Endometrial microvascular endothelial cells (primary cell): ENCODE measurements around the gene MAML3. TPM values are rescaled to one million over a fixed set of nuclear protein-coding genes. Genes with fewer than 3 reads are reported as not detected.

ENCODE experiments used
- in situ Hi-C: cut with HindIII; loops from 2 replicates; pipeline ENCODE4 v1.10.0; 2017; ENCODE audit warnings: low sequenced_read_pairs, low pct_unique_long_range_greater_than_20kb; ENCODE audit errors: inconsistent ontology term
- total RNA-seq: library from RNA; depleted of rRNA; stranded (reverse); fragments of >200 nt; gene quantifications from one replicate; pipeline ENCODE4 v1.2.3, GENCODE V29; 2015; ENCODE audit errors: inconsistent ontology term

Gene MAML3
- total RNA-seq, 1 donor from 2014 or later = 9.7 TPM

GRCh38 chr4:140162596-140162995 lies 8.6 kb upstream of the MAML3 start:
- in situ Hi-C loops = loop anchor here (10.0 to 25.0 kb wide), 2 partner anchors 92 to 275 kb away; no protein-coding TSS in a partner anchor

GRCh38 chr4:140158365-140159030 lies 4.5 kb upstream of the MAML3 start:
- in situ Hi-C loops = loop anchor here (25.0 kb wide), 1 partner anchor 271 kb away; no protein-coding TSS in a partner anchor

DNA sequence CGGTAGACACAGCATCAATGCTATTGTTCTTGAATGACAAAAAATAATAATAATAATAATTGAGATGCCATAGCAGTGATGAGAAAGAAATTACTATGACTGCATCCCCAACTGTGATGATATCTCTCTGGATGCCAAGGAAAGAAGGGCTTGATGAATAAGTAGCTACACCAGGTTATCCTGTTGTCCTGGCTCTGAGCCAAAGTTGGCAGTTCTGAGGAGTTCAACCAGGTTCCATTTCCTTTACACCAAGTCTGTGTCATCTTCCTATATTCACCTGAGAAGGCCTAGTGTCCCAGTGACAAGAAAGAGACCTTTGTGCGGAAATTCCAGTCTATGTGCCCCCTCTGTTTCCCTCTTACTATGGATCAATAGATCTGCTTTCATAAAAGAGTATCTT lies 3.4 kb upstream of the MAML3 start:
- in situ Hi-C loops = loop anchor here (25.0 kb wide), 1 partner anchor 270 kb away; no protein-coding TSS in a partner anchor

DNA sequence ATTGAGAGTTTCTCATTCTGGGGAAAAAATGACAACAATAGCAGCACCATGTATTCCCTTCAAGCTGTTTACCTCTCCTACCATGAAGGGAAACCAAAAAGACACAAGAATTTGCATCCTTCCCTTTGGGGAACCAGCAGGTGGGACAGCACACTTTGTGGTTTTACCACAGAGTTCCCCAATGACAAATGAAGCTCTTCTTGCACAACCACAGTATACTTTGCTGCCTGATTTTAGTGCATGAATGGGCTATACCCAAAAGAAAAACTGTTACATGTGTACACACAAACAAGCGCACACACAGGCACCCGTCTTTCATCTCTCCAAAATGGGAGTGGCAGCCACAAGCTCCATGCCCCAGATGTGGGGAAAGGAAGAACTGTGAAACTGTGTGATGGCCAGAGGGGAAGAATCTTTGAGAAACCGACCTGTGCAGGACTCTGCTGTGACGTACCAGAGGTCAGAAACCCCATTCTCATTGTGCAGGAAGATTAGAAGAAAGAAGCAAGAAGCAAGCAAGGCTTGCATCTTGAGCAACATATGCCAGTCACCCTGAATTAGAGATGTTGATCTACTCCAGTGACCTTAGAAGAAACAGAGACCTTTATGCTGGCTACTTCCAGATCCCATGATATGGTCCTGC lies 2.7 kb upstream of the MAML3 start:
- in situ Hi-C loops = loop anchor here (25.0 kb wide), 1 partner anchor 269 kb away; no protein-coding TSS in a partner anchor

DNA sequence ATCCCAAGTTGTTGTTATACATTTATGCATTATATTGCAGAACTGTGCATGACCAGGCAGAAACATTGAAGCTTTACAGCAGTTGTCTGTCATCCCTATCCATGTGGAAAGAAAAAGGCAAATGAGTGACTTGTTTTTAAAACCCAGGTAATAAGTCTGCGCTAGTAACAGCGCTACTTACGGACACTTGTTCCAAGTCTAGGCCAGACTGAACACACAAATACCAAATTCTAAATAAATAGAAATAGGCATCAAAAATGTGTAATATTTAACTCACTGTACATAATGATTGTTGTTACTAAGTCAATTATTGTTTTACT lies 548 bp upstream of the MAML3 start:
- in situ Hi-C loops = loop anchor here (25.0 kb wide), 1 partner anchor 267 kb away; no protein-coding TSS in a partner anchor

DNA sequence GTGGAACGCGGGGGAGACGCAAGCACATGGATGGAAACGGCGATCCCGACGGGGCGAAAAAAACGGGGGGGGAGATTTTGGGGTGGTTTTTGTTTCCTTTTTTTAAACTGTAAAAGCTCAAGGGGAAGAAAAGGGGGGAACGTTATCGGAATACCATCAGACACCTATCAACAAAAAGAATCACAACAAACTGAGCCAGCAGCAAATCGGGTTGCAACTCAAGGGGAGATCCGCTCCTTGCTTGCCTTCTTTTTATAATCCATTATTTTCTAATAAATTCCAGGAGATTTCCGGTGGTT lies 616 bp downstream of the MAML3 start:
- in situ Hi-C loops = loop anchor here (25.0 kb wide), 1 partner anchor 266 kb away; no protein-coding TSS in a partner anchor

GRCh38 chr4:140152751-140153418 lies 1.1 kb downstream of the MAML3 start:
- in situ Hi-C loops = loop anchor here (25.0 kb wide), 1 partner anchor 266 kb away; no protein-coding TSS in a partner anchor

GRCh38 chr4:140152013-140152703 lies 1.8 kb downstream of the MAML3 start:
- in situ Hi-C loops = loop anchor here (25.0 kb wide), 1 partner anchor 265 kb away; no protein-coding TSS in a partner anchor

DNA sequence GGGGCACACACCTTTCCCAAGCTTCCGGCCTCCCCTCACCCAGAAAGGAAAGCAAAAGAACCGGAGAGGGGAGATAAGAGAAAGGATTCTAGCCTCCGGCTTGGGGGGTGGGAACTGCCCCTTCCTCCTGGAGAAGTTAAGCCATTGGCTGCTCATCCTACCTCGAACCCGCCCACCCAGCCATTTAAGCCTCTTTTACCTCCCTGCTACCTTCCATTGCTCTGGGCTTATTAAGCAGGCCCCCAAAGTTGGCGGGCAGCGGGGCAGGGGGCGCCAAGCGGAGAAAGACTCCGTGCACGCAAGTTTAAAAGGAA lies 2.3 kb downstream of the MAML3 start:
- in situ Hi-C loops = loop anchor here (25.0 kb wide), 1 partner anchor 264 kb away; no protein-coding TSS in a partner anchor

DNA sequence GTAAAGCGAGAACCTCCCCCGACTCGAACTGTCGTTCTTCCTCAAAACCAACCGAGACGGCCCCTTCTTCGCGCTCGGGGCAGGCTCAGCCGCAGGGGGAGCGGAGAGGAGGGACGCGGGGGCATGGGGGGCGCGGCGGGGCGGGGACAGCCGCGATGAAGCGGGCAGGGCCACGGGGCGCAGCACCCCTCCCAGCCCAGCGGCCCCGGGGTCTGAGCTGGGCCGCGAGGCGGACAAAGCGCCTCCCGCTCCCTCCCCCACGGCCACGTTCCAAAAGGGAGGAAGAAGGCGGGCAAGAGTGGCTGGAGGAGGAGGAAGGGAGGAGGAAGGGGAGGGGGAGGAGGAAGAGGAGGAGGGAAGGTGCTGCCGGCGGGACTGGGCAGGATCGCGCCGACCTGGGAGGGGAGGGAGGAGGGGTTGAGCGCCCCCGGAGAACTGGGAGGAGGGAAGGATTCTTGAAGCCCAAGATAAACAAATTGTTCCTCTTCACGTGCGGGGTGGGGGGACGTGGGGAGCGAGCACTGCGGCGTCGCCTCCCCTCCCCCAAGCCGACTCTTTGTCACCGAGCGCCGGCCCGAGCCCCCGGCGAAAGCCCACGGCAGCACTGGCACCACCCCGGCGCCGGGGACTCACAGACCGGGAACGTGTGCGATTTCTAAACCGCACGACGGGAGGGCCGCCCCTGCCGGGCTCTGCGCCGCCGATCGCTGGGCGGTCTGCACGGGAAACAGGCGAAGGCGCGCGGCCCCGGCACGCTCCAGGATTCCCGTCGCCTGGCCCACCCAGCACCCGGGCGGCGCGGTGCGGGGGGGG lies 2.9 kb downstream of the MAML3 start:
- in situ Hi-C loops = loop anchor here (25.0 kb wide), 1 partner anchor 264 kb away; no protein-coding TSS in a partner anchor

DNA sequence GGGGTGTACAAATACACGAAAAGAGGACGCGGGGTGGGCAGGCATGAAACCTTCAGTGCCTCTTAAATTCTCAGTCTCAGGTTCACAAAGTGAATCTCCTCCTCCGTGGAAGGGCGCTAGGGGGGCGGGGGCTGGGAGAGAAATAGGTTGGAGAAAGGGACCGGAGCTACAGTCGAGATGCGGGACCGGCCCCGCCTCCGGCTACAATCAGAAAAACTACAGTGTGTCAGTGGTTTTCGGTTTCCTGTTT lies 3.4 kb downstream of the MAML3 start:
- in situ Hi-C loops = loop anchor here (25.0 kb wide), 1 partner anchor 263 kb away; no protein-coding TSS in a partner anchor

- in situ Hi-C loops = loop anchor here (10.0 to 25.0 kb wide), 2 partner anchors 55 to 263 kb away; no protein-coding TSS in a partner anchor
Measured at GRCh38 chr4:140149846-140150635, 3.9 kb downstream of the MAML3 start.

DNA sequence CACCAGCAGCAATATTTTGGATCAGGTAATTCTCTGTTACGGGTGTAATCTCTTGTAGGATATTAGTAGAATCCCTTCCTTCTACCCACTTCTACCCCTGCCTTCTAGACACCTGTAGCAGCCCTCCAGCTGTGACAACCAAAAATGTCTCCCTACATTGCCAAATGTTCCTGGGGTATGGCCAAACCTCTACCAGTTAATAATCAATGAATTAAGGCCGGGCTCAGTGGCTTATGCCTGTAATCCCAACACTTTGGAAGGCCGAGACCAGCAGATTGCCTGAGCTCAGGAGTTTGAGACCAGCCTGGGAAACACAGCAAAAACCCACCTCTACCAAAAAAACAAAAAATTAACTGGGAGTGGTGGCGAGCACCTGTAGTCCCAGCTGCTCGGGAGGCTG lies 9.9 kb downstream of the MAML3 start:
- in situ Hi-C loops = loop anchor here (10.0 kb wide), 1 partner anchor 49 kb away; no protein-coding TSS in a partner anchor

- in situ Hi-C loops = loop anchor here (10.0 kb wide), 1 partner anchor 47 kb away; no protein-coding TSS in a partner anchor
Measured at GRCh38 chr4:140141210-140141835, 12.7 kb downstream of the MAML3 start.

DNA sequence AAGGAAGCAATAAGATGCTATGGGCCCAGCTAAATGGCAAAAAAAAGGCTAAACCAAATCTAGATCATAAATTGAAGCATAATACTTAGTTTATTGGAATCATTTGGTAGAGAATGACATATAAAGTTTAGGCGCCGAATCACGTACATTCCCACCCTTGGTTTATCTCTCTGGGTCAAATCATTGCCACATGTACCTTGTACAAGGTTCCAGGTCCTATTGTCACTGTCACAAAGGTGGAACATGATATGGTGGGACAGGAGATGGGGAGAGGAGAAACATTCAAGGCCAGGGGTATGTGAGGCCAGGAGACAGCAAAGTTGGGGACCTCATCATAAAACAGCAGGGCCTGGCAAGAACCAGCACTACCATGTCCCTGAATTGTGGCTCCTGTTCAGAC lies 13.4 kb downstream of the MAML3 start:
- in situ Hi-C loops = loop anchor here (10.0 kb wide), 1 partner anchor 46 kb away; no protein-coding TSS in a partner anchor

DNA sequence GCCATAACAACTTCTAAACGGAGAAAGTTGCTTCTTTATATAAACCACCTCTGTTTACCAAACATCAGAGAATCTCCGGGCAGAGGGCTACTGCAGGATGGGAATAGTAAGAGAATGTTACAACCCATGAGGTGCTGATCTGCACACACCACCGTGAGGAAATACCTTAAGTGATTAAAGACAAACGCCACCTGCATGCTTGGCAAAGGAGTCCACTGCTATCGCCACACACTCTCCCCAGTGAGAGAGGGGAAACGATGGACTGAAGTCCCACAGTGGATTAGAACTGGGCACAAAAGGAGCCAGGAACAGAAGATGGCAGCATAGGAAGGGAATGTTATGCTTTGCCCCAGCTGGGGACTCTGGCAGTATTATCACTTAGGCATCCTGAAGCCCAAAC lies 15.6 kb downstream of the MAML3 start:
- in situ Hi-C loops = no loop called here

- in situ Hi-C loops = no loop called here
Measured at GRCh38 chr4:140137671-140138070, 16.3 kb downstream of the MAML3 start.
